T-cell (primary cell): ENCODE results near the gene DLG2. TPM values are rescaled to one million over a fixed set of nuclear protein-coding genes. Genes with fewer than 3 reads are reported as not detected.

ENCODE experiments used
- ATAC-seq, 4 experiments: fragments of 200-7000 bp in 3 of 4; fragments of 150-1000 bp in 1 of 4; cut with Tn5 transposase; replicated peaks in 1 of 4; 1 replicate in 3 of 4; 2 replicates in 1 of 4; pipeline ENCODE4 v1.10.0; 2021; ENCODE audit warnings: moderate library complexity in 3 of 4, mild to moderate bottlenecking in 2 of 4, moderate number of reproducible peaks in 1 of 4
- CTCF ChIA-PET, 2 donors: fragments of 300-600 bp; sonication (Branson Sonifier 250); formaldehyde crosslinking; loops; one replicate each; lab custom pipeline; 2022; ENCODE audit warnings: antibody characterized with exemption in 2 of 2; lab: Charles Lee
- POLR2A ChIA-PET, 2 donors: fragments of 300-600 bp; sonication (Branson Sonifier 250); formaldehyde crosslinking; loops; one replicate each; lab custom pipeline; 2022; ENCODE audit warnings: antibody characterized with exemption in 2 of 2; lab: Charles Lee
- DNase-seq, 35 experiments: peaks; one replicate each; pipeline versions ENCODE4 v3.0.0 to v3.0.0-alpha.2; 2013 to 2023
- H3K27ac ChIP-seq: one replicate; pipeline ENCODE4 v1.5.1; 2013; ENCODE audit warnings: low read length
- H3K27me3 ChIP-seq, 2 experiments: replicated peaks in 1 of 2; 1 replicate in 1 of 2; 2 replicates in 1 of 2; pipeline versions ENCODE4 v1.6.1 to v1.7.0; 2013; ENCODE audit warnings: low read length in 1 of 2, mixed read lengths in 1 of 2; ENCODE audit not compliant: control insufficient read depth in 2 of 2, insufficient read depth in 2 of 2; ENCODE audit errors: extremely low read depth in 1 of 2
- H3K36me3 ChIP-seq, 2 donors: 1 replicate in 1 of 2; 2 replicates in 1 of 2; pipeline versions ENCODE4 v1.6.1 to v1.7.0; 2013; ENCODE audit warnings: low read length in 1 of 2; ENCODE audit not compliant: control insufficient read depth in 2 of 2, insufficient read depth in 1 of 2; ENCODE audit errors: extremely low read depth in 1 of 2
- H3K4me1 ChIP-seq, 2 experiments: 1 replicate in 1 of 2; 2 replicates in 1 of 2; pipeline versions ENCODE4 v1.6.1 to v1.7.0; 2013; ENCODE audit warnings: low read length in 2 of 2, mixed read lengths in 1 of 2; ENCODE audit not compliant: insufficient read depth in 2 of 2, control insufficient read depth in 1 of 2; ENCODE audit errors: extremely low read depth in 1 of 2
- H3K4me3 ChIP-seq, 2 donors: 1 replicate in 1 of 2; 2 replicates in 1 of 2; pipeline versions ENCODE4 v1.5.1 to v1.7.0; 2013; ENCODE audit warnings: mild to moderate bottlenecking in 2 of 2, low read length in 1 of 2, moderate library complexity in 1 of 2; ENCODE audit not compliant: control insufficient read depth in 1 of 2; ENCODE audit errors: extremely low read depth in 1 of 2
- H3K9me3 ChIP-seq: 2 replicates; pipeline ENCODE4 v1.7.0; 2013
- H3K27ac Mint-ChIP-seq, 2 donors: one replicate each; pipeline ENCODE4 v1.8.0; 2020 to 2021; ENCODE audit warnings: mild to moderate bottlenecking in 2 of 2, mixed read lengths in 2 of 2
- H3K27me3 Mint-ChIP-seq, 2 donors: one replicate each; pipeline ENCODE4 v1.8.0; 2021 to 2022; ENCODE audit warnings: mixed read lengths in 2 of 2
- H3K36me3 Mint-ChIP-seq: one replicate; pipeline ENCODE4 v1.8.0; 2021; ENCODE audit warnings: mixed read lengths
- H3K4me1 Mint-ChIP-seq, 3 donors: one replicate each; pipeline ENCODE4 v1.8.0; 2020 to 2022; ENCODE audit warnings: mixed read lengths in 3 of 3, mild to moderate bottlenecking in 1 of 3
- H3K4me3 Mint-ChIP-seq, 3 donors: one replicate each; pipeline ENCODE4 v1.8.0; 2020 to 2022; ENCODE audit warnings: mild to moderate bottlenecking in 3 of 3, mixed read lengths in 3 of 3, moderate library complexity in 3 of 3
- H3K9me3 Mint-ChIP-seq, 3 donors: one replicate each; pipeline ENCODE4 v1.8.0; 2020 to 2022; ENCODE audit warnings: mixed read lengths in 3 of 3
- WGBS: methylation state at CpG from one replicate; pipeline ENCODE4 v1.1.5; 2013; ENCODE audit warnings: missing lambda C conversion rate; ENCODE audit not compliant: insufficient coverage; 5-methylcytosine and 5-hydroxymethylcytosine counted together
- total RNA-seq, 35 experiments: library from RNA in 6 of 35; stranded (reverse) in 6 of 35; fragments of 120-200 nt in 1 of 35; gene quantifications; one replicate each; pipeline versions ENCODE4 v1.2.1 to v1.2.4 and lab custom pipeline; 2013 to 2026

The DLG2 gene
- total RNA-seq, 5 donors from 2014 or later (not counting 1 experiment from before 2014, with no cell fraction given), result 2.3 to 4.1 (median 2.9) TPM

- no peaks in the 10 kb centered on the region for H3K4me1 Mint-ChIP-seq
- Histone ChIP-seq H3K27ac (no peak overlapping the region), H3K4me1 (no peaks in the 10 kb centered on the region), H3K27me3 (no peaks in the 10 kb centered on the region), H3K4me3 (no peak overlapping the region), H3K9me3 (no peaks in the 10 kb centered on the region), H3K36me3 (no peaks in the 10 kb centered on the region)
- 68% methylated on average over 2 of the region's 4 CpGs for WGBS
- no peak overlapping the region for H3K27ac Mint-ChIP-seq
- H3K36me3 Mint-ChIP-seq, result no peaks in the 10 kb centered on the region
- ATAC-seq (no peak), DNase-seq (no peak)
- H3K27me3 Mint-ChIP-seq, result no peaks in the 10 kb centered on the region
- no peak overlapping the region for H3K4me3 Mint-ChIP-seq
- POLR2A ChIA-PET, result no interaction called here
- CTCF ChIA-PET, result no interaction called here
- H3K9me3 Mint-ChIP-seq, result peaks cover 7 to 22% (median 10%) of the 10 kb centered on the region in 3 donors
These were observed 1085.3 kb downstream of the DLG2 start for GRCh38 chr11:84541731-84542340.

- peaks cover 4 to 27% (median 14%) of the 10 kb centered on the region in 3 donors for H3K9me3 Mint-ChIP-seq
- no peak overlapping the region for H3K27ac ChIP-seq
- no peaks in the 10 kb centered on the region for H3K4me1 Mint-ChIP-seq
- ChIA-PET POLR2A (no interaction called here), CTCF (no interaction called here)
- H3K27me3 Mint-ChIP-seq, result no peaks in the 10 kb centered on the region
- H3K36me3 Mint-ChIP-seq, result no peaks in the 10 kb centered on the region
- WGBS, result 80% methylated on average over 1 of the region's 3 CpGs
- no peak for ATAC-seq
- H3K4me3 Mint-ChIP-seq, result no peak overlapping the region
- H3K27me3 ChIP-seq, result no peaks in the 10 kb centered on the region
- no peak for DNase-seq
- H3K9me3 ChIP-seq, result no peaks in the 10 kb centered on the region
- no peaks in the 10 kb centered on the region for H3K36me3 ChIP-seq
- H3K4me1 ChIP-seq, result no peaks in the 10 kb centered on the region
- H3K4me3 ChIP-seq, result no peak overlapping the region
- H3K27ac Mint-ChIP-seq, result no peak overlapping the region
These were observed 1090.7 kb downstream of the DLG2 start for GRCh38 chr11:84536456-84536855.

- DNase-seq, result no peak
- peaks cover 11 to 27% (median 11%) of the 10 kb centered on the region in 3 donors for H3K9me3 Mint-ChIP-seq
- no peak overlapping the region for H3K4me3 Mint-ChIP-seq
- ATAC-seq, result no peak
- Histone ChIP-seq H3K9me3 (no peaks in the 10 kb centered on the region), H3K27ac (no peak overlapping the region), H3K27me3 (no peaks in the 10 kb centered on the region), H3K4me3 (no peak overlapping the region), H3K4me1 (no peaks in the 10 kb centered on the region), H3K36me3 (no peaks in the 10 kb centered on the region)
- POLR2A ChIA-PET, result no interaction called here
- H3K36me3 Mint-ChIP-seq, result no peaks in the 10 kb centered on the region
- no peaks in the 10 kb centered on the region for H3K4me1 Mint-ChIP-seq
- no peak overlapping the region for H3K27ac Mint-ChIP-seq
- CTCF ChIA-PET, result no interaction called here
- H3K27me3 Mint-ChIP-seq, result no peaks in the 10 kb centered on the region
- WGBS, result 83% methylated on average over 2 of the region's 4 CpGs
These were observed 1094.8 kb downstream of the DLG2 start for GRCh38 chr11:84532364-84532763.

GRCh38 chr11:84526250-84526649 is 1100.9 kb downstream of the DLG2 start:
- H3K27me3 Mint-ChIP-seq, result no peaks in the 10 kb centered on the region
- ATAC-seq (no peak), DNase-seq (no peak)
- no peak overlapping the region for H3K27ac ChIP-seq
- no peak overlapping the region for H3K4me3 Mint-ChIP-seq
- no peaks in the 10 kb centered on the region for H3K27me3 ChIP-seq
- H3K4me3 ChIP-seq, result no peak overlapping the region
- H3K36me3 Mint-ChIP-seq, result no peaks in the 10 kb centered on the region
- no peaks in the 10 kb centered on the region for H3K9me3 ChIP-seq
- H3K4me1 Mint-ChIP-seq, result no peaks in the 10 kb centered on the region
- ChIA-PET CTCF (no interaction called here), POLR2A (no interaction called here)
- H3K9me3 Mint-ChIP-seq, result peaks cover 3 to 29% (median 24%) of the 10 kb centered on the region in 3 donors
- no peaks in the 10 kb centered on the region for H3K4me1 ChIP-seq
- H3K27ac Mint-ChIP-seq, result no peak overlapping the region
- H3K36me3 ChIP-seq, result no peaks in the 10 kb centered on the region

- Histone ChIP-seq H3K36me3 (no peaks in the 10 kb centered on the region), H3K4me1 (no peaks in the 10 kb centered on the region), H3K4me3 (no peak overlapping the region), H3K27ac (no peak overlapping the region), H3K27me3 (no peaks in the 10 kb centered on the region), H3K9me3 (no peaks in the 10 kb centered on the region)
- H3K36me3 Mint-ChIP-seq, result no peaks in the 10 kb centered on the region
- ATAC-seq (no peak), DNase-seq (no peak)
- H3K27me3 Mint-ChIP-seq, result no peaks in the 10 kb centered on the region
- WGBS, result no CpG with 5 or more reads among the region's 3 CpGs
- H3K27ac Mint-ChIP-seq, result no peak overlapping the region
- no peak overlapping the region for H3K4me3 Mint-ChIP-seq
- POLR2A ChIA-PET, result no interaction called here
- H3K9me3 Mint-ChIP-seq, result peaks cover 3 to 27% (median 25%) of the 10 kb centered on the region in 3 donors
- H3K4me1 Mint-ChIP-seq, result no peaks in the 10 kb centered on the region
- CTCF ChIA-PET, result interaction anchor here in 1 of 2 donors (0.6 to 1.0 kb wide), 2 partner anchors 25 to 41 kb away, joined by 5 to 8 read pairs; no protein-coding TSS in a partner anchor
These were observed 1102.6 kb downstream of the DLG2 start for GRCh38 chr11:84524422-84525051.

- no peaks in the 10 kb centered on the region for H3K36me3 Mint-ChIP-seq
These were observed 1104.8 kb downstream of the DLG2 start for GRCh38 chr11:84522331-84522730.

More at GRCh38 chr11:84522331-84522730, 1104.8 kb downstream of the DLG2 start:
- H3K27me3 Mint-ChIP-seq, result no peaks in the 10 kb centered on the region
- POLR2A ChIA-PET, result no interaction called here
- Histone ChIP-seq H3K27me3 (no peaks in the 10 kb centered on the region), H3K4me3 (no peak overlapping the region), H3K36me3 (no peaks in the 10 kb centered on the region), H3K27ac (no peak overlapping the region), H3K4me1 (no peaks in the 10 kb centered on the region), H3K9me3 (no peaks in the 10 kb centered on the region)
- no peak overlapping the region for H3K4me3 Mint-ChIP-seq
- H3K27ac Mint-ChIP-seq, result no peak overlapping the region
- no peaks in the 10 kb centered on the region for H3K4me1 Mint-ChIP-seq
- CTCF ChIA-PET, result no interaction called here
- ATAC-seq, result no peak
- peaks cover 3 to 28% (median 21%) of the 10 kb centered on the region in 3 donors for H3K9me3 Mint-ChIP-seq
- DNase-seq, result no peak
